Activated CD8-positive, alpha-beta memory T cell treated with anti-CD3 and anti-CD28 coated beads, Interleukin-2, amount 50 U/mL, for 4 hours (primary cell): Measurements from ENCODE around the gene STK33.
"Not testable (repeated sequence)": the region's sequence is repeated elsewhere in the genome, so short reads cannot be mapped to it uniquely, and the experiment has no call there.

Source experiments
- DNase-seq: peaks from one replicate; pipeline ENCODE4 v3.0.0-alpha.2; 2020

The STK33 gene

DNA sequence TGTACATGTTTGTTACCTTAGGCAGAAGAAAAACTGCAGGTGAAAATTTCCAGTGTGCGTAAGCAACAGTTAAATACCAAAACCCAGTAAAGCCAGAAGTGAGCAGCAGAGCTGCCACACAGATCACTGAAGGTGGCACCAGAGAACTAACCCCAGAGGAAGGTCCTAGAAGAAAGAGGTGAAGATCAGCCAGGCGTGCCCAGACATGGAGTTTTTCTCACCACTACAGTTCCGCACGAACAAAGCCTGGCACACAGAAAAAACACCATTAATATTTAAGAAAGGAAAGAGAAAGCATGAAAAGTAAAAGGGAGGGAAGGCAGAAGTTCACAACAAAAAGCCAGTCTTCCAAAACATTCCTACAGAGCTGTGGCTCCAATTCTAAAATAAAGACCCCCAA, 60.7 kb downstream of the STK33 start:
- no peak for DNase-seq

DNA sequence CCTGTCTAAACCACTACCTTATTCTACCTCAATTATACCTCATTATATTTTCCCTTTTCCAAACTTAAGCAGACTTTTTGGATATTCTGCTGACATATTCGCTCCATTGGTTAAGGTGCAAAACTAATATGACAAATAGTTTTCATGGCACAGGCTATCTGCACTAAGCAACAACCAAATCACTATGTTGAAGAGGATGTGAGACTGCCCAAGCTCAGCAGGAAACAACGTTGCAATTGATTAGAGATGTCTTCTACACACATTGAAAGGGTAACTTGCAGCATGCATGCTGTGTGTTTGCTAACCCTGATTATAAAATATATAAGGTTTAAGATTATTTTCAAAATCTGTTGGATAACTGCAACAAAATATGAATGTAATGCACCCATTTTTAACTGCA, 61.6 kb downstream of the STK33 start:
- DNase-seq, result no peak

DNA sequence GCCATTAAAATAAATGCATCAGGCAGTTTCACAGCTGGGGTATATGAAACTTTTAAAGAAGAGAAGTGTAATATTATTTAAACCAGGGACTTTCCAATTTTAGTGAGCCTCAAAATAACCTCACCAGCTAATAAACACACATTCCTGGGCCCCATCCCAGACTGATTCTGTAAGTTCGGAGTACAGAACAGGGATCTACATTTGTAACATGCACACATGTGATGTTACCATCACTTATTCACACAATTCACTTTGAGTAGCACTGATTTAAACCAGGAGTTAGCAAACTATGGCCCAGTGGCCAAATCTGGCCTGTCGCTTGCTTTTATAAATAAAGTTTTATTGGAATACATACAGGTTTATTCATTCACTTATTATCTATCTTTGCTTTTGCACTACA, 62.0 kb downstream of the STK33 start:
- no peak for DNase-seq

DNA sequence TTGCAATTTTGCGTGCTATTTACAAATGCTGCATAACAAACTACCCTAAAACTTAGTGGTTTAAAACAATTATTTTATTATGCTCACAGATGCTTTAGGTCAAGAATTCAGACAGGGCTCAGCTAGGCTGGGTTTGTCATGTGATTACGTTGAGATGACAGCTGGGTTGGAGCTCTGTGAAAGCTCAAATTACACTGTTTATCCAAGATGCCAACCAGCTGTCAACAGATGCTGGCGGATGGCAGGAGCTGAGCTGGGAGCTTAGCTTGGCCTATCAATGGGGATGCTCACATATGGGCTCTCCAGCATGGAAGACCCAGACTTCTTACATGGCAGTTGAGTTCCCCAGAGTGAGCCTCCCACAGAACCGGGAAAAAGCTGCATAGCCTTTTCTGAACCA, 62.7 kb downstream of the STK33 start:
- DNase-seq, result no peak

DNA sequence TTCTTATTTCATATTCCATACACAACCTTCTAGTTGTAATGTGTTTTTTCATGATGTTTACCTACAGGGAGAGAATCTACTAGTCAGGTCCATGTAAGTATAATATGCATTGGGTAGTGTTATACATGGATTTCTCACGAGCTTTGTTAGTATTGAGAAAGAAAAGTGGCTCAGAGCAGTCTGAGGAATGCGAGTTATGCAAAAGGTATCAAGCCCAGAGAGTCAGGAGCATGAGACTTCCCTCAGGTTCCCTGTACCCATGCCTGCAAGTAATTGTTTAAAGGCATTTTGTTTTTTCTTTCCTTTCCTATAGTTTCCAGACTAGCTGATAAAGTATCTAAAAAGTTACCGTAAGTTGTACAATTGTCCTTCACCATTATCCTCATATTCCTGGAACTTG, 66.1 kb downstream of the STK33 start:
- no peak for DNase-seq

DNA sequence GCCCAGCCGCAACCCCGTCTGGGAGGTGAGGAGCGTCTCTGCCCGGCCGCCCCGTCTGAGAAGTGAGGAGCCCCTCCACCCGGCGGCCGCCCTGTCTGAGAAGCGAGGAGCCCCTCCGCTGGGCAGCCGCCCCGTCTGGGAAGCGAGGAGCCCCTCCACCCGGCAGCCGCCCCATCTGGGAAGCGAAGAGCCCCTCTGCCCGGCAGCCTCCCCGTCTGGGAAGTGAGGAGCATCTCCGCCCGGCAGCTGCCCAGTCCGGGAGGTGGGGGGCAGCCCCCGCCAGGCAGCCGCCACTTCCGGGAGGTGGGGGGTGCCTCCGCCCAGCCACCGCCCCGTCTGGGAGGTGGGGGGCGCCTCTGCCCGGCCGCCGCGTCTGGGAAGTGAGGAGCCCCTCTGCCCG, 70.6 kb downstream of the STK33 start:
- no peak for DNase-seq

DNA sequence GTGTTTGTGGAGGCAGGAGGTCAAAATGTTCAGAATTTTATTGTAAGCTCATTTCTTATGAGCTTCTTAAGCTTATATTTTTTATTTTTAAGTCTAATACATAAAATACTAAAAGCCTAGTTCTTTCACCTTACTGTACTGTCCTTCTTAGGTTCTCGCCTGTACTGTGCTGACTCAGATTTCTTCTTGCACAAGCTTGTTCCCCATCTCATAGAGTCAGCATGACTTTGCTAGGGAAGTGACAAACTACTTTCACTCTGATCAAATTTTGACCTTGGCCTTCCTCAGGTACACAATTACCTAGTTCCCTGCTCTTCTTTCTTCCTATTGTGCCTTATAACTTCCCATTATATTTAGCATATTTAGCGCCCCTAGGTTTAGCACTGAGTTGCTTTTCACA, 81.5 kb downstream of the STK33 start:
- DNase-seq, result no peak

DNA sequence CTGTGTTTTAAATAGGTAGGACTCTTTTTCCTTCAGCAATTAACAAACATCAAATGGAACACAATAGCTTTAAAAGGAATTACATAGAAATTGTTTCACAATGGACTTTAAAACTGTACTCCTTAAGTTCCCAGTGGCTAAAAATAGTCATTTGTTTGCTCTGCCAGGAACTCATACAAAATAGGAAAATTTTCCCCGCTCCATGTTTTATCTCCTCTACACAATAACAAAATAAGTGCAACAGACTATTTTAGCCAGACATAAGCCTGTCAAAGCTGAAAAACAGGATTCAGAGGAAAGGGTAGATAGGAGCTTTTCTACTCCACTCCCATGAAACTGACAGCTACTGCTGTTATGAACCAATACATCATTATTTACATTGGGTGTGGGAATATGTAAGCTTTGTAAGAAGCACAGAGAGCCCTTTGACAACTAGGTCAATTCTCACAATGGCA, 90.1 kb downstream of the STK33 start:
- DNase-seq, result no peak

DNA sequence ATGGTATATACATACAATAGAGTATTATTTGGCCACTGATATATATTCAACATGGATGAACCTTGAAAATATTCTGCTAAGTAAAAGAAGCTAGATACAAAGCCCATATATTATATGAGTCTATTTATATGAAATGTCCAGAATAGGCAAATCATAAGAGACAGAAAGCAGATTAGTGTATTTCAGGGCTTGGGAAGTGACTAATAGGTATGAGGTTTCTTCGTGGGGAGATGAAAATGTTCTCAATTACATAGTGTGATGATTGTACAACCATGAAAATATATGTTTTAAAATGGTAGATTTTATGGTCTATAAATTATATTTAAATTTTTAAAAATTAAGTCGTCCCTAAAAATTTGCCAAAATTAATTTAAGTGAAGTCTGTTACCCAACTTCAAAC, 92.2 kb downstream of the STK33 start:
- DNase-seq, result no peak

DNA sequence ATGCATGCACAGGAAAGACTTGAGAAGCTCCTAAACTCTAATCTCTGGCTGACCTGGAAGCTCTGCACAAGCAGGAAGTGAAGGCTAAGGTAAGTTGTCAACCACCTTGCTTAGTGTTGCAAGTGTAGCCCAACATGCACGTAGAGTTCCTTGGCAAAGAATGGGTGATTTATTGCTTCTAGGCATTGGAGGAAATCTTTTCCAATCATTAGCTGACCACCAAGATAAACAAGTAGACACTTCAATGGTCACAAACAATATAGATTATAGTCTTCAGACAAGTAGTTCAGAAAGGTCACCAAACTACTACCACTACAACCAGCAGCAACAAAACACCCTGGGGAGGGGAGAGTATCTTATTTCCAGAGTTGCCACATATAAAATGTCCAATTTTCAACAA, 105.6 kb downstream of the STK33 start:
- DNase-seq, result no peak

DNA sequence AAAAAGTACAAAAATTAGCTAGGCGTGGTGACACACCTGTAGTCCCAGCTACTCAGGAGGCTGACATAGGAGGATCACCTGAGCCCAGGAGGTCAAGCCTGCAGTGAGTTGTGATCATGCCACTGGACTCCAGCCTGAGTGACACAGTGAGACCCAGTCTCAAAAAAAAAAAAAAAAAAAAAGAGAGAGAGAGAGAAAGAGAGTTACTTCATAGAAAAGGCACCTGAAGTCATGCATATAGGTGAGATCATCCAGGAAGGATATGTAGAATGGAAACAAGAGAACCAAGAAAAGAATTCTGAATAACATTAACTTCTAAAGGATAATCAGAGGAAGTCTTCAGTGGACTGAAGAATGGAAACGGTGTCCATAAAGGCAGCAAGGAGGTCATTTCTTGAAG, 106.8 kb downstream of the STK33 start:
- no peak for DNase-seq

DNA sequence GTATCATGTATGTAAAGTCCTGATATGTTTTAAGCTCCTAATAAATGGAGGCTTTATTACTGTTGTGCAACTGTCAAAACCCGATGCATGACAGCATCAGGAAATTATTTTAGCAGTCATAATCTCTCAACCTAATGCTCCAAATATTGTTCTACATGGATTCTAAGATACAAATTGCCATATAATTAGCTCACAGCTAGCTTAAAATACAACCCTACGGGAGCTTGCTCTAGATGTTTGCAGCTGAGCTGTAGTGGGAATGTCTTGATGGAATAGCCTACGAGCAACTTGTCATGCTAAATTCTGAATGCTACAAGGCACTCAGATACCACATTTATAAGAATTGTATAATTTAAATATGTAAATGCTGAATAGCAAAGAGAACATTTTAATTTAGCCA, 109.8 kb downstream of the STK33 start:
- no peak for DNase-seq

DNA sequence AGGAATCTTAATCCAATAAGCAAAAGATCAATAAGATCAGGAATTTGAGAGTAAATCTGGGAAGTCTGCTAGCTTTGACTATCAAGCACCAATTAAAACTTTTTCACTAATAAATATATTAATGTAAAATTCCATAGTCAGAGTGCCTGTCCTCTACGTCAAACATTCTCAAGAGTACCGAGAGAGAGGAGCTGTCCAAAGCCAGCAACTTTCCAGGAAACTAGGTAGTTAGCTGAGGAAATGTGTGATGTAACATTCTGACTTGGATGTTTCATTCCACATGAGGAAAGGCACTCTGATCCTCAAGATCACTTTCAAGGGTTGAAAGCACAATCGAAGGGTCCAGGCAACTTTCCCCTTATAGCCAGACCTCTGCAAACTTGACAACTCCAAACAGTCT, 113.2 kb downstream of the STK33 start:
- no peak for DNase-seq

DNA sequence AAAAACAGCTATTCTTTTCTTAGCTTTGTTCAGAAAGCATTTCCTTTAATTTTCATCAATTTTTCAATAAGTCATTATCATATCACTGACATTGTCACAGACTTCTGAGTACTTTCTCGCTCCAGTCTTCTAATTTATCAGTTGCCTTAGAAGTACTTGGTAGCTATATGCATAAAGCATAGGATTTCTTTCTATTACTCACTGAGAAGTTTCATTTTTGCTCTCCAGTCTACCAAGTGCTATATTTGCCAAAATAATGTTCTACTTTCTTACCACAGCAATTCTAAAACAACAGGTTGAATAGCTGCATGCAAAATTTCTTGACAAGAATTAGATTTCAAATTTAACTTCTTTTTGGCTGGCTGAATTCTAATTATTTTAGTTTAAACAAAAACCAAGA, 116.3 kb downstream of the STK33 start:
- DNase-seq, result no peak

DNA sequence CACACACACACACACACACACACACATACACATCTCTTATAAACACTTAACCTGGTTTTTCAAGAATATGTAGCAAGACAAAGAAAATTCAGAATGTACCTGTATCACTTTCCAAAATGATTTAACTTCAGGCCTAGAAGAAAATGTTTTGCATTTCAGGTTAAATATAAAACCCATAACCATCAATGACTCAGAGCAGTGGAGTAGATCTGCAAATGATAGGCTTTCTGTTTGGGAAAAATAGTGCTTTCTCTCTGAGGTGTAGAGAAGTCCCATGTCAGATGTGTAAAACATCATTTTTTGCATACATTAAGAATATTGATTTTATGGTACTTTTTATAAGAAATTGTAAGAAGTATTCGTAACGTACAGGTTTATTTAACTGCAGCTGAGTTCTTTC, 116.9 kb downstream of the STK33 start:
- no peak for DNase-seq

DNA sequence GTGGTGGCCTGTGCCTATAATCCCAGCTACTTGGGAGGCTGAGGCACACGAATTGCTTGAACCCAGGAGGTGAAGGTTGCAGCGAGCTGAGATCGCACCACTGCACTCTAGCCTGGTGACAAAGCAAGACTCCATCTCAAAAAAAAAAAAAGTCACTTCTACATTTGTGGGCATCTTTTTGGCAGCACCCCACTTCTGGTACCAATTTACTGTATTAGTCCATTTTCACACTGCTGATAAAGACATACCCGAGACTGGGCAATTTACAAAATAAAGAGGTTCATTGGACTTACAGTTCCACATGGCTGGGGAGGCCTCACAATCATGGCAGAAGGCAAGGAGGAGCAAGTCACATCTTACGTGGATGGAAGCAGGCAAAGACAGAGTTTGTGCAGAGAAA, 126.2 kb downstream of the STK33 start:
- not testable (repeated sequence) for DNase-seq

DNA sequence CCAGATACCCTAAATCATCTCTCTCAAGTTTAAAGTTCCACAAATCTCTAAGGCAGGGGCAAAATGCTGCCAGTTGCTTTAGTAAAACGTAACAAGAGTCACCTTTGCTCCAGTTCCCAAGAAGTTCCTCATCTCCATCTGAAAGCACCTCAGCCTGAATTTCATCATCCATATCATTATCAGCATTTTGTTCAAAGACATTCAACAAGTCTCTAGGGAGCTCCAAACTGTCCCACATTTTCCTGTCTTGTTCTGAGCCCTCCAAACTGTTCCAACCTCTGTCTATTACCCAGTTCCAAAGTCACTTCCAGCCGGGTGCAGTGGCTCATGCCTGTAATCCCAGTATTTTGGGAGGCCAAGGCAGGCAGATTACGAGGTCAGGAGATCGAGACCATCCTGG, 126.7 kb downstream of the STK33 start:
- not testable (repeated sequence) for DNase-seq

DNA sequence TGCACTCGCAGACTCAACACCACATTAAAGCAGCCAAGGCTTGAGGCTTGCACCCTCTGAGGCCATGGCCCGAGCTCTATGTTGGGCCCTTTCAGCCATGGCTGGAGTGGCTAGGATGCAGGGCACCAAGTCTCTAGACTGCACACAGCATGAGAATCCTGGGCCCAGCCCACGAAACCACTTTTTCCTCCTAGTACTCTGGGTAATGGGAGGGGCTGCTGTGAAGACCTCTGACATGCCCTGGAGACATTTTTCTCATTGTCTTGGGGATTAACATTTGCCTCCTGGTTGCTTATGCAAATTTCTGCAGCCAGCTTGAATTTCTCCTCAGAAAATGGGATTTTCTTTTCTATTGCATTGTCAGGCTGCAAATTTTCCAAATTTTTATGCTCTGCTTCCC, 127.1 kb downstream of the STK33 start:
- DNase-seq, result not testable (repeated sequence)

DNA sequence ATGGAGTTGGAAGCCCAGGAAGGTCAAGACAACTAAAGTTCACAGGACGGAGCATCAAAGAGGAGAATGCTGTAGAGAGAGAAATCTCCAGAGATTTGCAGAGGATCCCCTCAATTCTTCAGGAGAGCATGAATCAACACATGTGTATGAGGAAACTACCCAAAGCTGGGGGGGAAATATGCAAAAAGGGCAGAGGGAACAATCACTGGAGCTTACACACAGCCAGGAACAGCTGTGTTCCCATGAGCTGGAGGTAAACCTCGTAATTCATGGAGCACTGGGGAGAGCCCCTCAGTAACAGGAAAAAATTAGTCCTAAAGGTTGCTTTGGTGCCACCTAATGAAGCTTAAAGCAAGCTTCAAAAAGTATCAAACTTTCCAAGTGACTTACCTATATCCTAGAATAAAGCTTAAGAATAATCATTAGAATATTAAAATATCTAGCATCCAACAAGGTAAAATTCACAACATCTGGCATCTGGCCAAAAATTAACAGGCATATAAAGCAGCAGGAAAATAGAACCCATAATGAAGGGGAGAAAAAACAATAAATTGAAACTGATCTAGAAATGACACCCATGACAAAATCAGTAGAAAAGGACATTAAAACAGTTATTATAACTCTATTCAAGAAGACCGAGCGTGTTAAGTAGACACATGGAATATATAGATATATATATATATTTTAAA, 134.2 kb downstream of the STK33 start:
- DNase-seq, result no peak

DNA sequence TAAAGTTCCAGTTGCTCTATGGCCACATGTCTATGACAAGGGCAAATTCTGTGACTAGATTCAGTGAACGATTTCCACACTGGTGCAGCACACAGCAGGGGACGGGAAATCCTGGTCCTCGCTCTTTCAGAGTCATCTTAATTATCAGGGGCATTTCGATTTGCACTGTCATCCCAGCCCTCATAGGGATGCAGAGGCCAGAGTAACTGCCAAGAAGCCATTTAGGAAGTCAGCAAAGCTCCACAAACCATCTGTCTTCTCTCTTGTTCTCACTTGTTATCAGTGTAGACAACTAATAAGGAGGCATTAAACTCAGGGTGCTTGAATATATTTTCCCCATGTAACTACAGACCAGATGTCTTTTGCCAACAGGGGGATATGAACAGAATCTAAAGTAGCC, 151.7 kb downstream of the STK33 start:
- no peak for DNase-seq

DNA sequence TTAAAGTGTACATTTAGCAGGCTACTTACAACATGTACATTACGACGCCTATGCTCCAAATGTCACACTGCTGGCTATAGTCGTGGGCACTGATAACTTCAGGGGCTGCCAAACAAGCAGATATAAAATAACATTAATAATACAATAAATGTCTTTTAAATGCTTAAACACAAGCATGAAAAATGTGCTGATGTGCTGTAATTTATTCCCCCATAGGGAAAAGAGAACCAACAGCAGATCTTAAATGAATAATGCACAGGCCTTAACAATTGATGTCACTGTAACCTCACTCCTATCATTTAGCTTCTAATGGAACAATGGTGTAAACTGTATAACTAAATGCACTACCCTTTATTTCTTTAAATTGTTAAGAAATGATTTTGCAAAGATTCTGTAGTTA, 153.4 kb downstream of the STK33 start:
- no peak for DNase-seq

DNA sequence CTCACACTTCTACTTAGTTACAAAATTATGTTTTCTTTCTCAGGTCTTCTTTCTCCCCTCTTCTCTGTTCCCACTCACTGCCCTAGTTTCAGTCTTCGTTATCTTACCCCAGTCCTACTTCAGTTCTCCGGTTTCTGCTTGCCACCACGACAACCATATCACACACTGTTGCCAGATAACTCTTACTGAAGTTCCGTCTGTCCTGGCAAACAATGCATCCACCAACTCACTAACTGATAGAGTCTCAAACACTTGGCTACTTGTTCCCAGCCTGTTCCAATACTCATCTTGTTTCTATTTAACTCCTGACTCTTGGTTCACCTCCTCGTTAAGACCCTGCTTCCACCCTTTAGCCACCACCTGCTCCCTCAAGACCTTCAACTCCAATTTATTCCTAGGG, 164.5 kb downstream of the STK33 start:
- no peak for DNase-seq

DNA sequence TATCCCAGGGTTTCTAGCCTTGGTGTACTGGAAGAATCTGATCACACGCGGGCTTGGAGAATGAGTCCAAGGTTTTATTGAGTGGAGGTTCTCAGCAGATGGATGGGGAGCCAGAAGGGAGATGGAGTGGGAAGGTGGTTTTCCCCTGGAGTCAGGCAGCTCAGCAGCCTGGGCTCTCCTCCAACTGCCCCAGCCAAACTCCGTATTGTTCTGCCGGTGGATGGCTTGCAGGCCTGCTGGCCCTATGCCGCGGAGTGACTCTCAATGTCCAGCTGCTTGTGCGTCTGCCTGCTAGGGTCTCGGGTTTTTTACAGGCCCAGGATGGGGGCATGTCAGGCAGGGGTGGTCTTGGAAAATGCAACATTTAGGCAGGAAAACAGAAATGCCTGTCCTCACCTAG, 168.0 kb downstream of the STK33 start:
- DNase-seq, result no peak

DNA sequence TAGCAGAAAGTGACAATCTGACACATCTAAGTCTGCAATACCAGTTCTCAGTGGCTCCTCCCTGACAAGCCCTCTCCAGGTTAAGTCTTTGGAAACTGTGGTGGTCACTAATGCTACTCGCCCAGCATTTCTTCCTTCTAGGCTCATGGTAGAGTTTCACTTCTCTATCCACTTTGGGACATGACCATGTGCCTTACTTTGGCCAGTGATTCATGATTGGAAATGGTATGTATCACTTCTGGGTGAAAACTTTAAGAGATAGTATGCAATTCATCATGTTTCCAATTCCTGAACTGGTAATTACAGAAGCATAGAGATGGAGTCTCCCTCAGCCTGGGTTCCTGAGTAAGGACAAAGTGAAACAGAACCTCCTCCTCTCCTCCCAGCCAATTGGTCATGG, 178.8 kb downstream of the STK33 start:
- no peak for DNase-seq

DNA sequence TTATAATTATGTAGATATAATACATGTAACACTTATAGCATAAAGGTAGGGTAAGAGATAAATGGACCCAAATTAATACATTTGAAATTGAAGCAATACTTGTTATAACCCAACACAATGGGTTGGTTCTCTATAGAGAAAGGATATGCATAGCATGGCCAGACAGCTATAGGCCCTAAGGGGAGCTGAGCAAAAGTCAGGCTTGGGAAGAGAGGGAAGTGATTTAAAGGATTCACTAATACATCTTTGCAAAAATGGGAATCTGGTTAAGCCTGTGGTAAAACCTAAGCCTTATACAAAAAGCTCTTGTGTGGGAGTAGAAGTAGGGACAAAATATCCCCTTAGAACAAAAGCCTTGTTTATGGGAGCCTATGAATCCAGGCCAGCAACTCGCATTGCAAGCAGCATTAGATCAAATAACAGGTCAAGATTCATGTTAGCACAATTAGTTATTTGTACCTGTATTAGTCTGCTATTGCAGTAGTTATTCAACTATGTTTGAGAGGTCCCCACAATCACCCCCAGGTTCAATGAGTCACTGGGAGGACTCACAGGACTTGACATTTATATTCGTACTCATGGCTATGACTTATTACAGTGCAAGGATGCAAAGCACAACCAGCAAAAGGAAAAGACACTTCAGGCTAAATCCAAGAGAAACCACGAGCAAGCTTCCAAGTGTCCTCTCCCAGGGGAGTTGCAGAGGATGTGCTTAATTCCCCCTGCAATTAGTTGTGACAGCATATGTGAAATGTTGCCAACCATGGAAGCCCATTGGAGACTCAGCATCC, 185.7 kb downstream of the STK33 start:
- DNase-seq, result no peak
